Measurements from ENCODE around the gene DDX10.

The DDX10 gene

DNA sequence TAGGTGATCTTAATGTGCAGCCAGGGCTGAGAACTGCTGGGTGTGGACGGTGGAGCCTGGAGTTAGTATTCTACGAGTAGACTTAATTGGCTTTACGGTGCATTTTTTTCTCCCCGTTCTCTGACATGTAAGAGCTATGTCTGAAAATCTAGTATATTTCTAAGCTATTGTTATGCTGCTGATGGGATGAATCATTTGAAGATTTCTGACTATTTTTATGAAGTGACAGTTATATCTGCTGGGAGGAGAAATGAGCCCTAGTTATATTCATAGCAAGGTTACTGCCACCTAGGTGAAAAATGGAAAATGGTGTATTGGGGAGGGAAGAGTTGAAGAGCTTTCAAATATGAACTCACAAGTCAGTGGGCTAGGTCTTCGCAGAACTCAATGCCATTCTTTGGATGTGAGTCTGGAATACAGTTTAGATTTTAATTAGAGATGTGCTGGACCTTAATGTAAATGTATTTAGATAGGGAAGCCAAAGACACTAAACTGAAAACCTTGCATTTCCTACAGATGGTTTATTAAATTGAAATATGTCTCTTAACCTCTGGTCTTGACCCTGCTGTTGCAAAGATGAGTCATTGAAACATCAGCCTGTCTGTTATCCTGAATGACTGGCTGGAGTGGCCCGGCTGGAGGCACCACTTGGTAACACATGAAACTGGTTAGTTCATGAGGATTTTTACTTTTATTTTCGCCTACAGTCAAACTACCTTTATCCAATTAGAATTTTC lies 293.7 kb downstream of the DDX10 start:
- DNase-seq: peak; percentile 84

DNA sequence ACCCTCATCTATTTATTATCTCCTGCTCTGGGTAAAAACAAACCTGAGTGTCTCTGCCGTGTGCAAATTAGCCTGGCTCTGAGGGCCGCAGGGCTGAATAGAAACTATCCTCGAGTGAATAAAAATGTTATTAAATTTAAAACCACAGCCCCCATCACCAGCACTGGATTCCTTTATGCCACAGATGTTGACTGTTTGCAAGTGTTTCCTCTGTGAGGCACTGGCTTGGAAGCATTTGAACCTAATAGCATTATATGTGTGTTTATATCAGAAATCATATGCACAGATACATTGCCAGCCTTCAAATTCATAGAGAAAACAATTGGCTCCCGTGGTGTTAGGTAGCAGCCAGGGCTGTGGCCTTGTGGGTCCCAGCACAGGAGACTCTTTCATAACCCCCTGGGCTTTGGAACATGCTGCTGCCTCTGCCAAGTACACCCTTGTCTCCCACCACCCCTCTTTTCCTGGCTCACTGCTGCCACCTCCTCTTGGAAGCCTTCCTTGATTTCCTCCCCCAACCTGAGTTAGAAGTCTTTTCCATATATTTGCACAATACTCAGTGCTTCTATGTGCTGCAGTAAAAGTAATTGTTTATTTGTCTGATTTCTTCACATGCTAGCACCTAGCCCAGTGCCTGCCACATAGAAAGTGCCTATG lies 294.4 kb downstream of the DDX10 start:
- DNase-seq: no peak

DNA sequence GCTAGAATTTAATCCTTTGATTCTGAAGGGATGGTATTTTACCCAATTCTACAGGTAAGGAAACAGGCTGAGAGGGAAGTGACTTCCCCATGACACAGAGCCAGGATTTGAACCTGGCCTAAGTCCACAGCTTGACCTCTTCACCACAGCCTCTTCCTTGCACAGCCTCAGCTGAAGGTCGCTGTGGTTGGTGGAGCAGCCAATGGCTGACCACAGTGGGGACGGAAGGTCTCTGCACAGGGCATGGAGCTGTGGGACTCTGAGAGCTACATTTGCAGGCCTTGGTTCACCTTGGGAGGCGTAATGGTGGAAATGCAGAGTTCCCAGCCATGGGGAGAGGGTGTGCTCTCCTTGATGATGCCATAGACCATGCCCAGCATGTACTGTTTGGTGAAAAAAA lies 295.0 kb downstream of the DDX10 start:
- DNase-seq: no peak

DNA sequence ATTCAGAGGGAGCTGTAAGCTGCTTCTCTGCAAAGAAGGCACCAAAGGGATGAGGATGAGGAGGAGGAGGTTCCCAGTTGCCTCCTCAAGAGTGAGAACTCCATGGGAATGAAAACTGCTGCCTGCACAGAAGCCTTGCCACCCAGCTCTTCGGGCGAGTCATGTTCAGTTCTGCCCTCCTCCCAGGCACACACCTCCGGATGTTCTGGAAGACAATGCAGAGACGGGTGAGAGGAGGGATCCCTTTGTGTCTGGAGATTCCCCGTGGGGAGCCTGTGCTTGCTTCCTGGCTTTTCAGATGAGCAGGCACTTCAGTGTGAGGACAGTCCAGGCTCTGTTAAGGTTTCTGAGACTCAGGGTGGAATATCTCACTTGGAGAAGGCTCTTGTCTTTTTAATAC lies 295.6 kb downstream of the DDX10 start:
- peak; percentile 39 for DNase-seq

DNA sequence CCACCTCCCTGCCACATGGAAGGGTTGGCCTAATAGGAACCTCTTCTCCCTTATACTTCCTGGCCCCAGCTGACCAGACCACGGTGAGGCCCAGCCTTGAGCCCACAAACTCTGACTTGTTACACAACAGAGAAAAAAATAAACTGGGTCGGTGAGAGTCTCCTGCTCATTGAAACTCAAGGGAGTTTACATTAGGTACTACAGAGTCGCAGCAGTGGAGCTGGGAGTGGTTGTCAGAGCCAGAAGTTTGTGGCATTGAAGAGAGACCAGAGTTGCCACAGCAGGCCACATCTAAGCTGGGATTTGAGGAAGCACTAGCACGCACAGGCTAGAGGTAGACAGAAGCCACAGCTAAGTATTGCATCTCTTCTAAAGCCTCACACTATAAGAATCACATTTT lies 296.2 kb downstream of the DDX10 start:
- no peak for DNase-seq

DNA sequence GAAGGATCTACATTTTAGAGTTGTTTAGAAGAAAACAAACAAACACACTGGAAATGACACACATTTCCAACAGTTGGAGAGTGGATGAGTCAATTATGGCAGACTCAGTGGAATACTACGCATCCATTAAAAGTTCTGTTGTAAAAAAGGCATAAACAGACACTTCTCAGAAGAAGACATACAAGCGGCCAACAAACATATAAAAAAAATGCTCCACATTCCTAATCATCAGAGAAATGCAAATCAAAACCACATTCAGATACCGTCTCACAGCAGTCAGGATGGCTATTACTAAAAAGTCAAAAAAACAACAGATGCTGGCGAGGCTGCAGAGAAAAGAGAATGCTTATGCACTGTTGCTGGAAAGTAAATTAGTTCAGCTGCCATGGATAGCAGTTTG lies 298.2 kb downstream of the DDX10 start:
- DNase-seq: no peak

DNA sequence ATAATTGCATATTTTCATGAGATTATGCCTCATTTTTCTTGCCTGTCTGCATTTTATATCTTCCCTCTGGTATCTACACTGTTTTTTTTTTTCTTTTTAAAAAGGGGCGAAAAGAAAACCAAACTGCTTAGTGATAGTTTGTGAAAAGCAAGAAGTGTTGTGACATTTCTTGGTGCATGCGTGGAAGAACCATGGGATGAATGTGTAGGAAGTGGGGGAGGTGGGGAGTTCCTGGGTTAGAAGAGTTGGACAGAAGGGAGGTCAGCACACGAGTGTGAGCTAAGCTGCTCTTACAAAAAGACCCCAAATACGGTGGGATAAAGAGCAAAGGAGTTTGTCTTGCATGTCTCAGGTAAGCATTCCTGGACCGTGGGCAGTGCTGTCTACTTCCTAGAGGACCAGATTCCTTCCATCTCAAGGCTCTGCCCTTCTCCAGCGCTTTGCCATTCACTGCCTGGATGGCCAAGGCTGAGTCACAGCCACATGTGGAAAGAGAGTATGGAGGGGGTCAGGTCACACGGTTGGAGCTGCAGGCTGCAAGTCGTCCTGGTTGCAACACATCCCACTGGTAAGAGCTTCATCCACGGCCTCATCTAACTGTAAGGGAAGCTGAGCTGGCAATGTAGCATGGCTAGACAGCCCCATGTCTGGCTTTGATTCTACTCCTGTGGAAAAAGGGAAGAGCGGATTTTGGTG lies 300.6 kb downstream of the DDX10 start:
- peak; percentile 92 for DNase-seq

DNA sequence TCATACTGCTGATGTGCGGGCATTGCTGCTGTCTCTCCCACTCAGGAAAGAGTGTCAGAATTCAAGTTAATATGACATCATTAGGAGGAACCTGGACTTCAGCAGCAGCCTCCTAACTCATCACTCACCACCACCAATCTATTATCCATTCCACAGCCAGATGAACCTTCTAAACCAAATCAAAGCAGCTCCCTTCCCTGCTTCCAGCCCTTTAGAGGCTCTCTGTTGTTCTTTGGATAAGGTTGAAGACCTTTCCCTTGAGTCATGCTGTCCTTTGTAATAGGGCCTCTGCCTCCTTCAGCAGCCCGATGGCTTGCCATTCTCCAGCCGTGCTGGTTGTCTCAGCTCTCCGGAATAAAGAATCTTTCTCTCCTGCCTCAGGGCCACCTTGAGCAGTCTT lies 301.3 kb downstream of the DDX10 start:
- no peak for DNase-seq

DNA sequence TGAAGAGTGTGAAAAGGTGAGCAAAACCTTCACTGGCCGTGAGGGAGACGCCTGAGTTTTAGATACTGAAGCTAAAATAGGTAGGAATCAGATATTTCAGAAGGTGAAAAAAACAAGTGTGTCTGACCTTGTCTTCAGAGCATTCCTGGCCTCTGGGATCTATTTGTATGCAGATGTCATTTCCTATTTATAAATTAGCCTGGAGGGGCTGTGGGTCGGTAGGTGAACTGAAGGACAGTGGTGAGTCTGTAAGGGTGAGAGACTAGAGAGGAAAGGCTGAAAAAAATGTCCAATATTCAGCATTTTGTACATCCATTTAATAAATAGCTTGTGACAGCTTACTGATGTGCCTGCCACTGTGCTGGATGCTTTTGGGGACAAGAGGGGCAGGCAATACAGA lies 302.1 kb downstream of the DDX10 start:
- DNase-seq: no peak

DNA sequence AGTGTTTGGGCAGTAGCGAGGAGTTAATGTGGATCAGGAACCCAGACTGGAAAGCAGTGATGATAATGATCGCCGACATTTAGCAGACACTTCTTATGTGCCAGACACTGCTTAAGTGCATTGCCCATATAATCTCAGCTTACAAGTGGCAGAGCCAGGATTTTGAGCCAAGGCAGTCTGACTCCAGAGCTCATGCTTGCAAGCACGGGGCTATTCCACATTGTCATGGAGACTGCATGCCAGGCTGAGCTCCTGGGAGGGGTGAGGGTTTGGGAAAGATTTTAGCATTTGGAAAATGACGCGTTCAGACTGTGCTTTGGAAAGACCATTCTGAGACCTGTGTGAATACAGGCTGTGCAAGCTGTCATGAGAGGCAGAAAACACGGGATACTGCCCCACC lies 302.7 kb downstream of the DDX10 start:
- no peak for DNase-seq

DNA sequence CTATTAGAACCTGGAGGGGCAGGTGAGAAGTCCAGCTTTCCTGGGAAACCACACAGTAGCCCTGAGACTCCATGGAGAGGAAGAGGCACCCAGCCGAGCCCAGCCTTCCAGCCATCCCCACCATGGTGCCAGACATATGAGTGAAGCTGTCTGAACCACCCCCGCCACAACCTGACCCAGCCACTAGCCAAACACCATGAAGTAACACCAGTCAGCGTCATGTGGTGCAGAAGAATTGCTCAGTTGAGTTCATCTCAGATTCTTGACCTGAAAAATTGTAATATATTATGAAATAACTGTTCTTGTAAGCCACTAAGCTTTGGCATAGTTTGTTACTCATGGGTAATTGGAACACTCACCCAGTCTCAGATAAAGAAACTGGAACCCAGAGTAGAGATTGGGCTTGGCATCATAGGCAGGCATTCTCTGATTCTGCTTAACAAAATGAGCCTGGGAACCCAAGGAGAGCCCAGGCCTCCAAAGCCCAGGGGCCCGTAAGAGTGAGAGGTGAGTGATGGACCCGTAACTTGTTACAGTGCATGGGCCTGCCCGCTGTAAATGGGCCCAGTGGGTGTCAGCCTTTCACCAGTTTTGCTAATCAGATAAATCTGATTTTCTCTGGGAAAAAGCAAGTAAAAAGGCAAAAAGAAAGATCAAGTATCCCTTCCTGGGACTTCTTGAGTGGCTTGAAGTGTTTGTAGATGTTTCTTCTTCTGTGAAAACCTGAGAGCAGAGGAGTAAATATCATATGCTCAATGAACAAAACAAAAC lies 305.5 kb downstream of the DDX10 start:
- no peak for DNase-seq

DNA sequence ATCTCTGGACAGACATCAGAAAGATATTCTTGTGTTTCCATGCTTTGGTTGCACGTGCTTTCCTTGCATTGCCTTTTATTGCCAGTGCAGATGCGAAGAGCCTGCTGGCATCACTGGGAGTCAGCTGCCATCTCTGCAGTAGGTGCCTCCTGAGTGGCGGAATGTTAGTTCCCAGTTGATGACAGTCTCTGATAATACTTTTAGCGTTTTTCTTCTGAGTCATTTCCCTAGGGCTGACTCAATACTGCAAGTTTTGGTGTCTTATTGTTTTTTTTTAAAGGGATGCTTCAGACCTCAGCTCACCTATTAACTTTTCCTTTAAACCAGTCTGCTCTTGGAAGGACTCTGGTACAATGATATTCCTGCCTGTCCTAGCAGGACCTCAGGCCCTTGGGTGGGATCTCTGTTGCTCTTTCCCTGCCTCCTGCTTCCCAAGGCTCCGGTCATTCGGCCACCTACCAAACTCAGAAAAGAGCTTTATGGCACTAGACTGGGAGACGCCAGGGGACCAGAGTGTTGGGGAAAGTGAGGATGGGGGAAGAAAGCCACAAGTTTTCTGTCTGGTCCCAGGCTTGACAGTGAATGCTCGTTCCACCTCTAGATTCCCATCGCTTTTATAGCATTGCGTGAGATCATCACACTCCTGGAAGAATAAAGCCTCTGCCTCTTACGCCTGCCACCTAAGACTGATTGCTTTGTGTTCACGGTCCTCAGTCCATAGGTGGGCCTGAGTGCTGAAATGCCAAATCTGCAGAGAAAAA lies 308.7 kb downstream of the DDX10 start:
- DNase-seq: peak; percentile 97

DNA sequence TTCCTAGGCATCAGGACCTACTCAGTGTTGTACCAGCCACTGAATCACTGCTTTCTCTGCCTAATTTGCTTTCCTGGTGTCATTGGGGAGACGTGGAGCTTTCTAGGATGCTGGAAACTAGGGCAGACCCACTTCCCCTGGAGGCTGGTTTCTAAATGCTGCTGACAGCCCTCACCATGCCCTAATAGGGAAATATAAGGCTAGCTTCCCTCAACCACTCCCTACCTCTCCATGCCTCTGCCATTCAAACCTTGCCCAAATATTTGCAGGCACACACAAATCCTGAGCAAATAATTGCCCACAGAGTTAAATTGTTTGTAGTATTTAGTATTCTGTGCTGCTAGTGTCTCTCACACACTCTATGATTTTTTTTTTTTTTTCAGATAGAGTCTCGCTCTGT lies 310.2 kb downstream of the DDX10 start:
- no peak for DNase-seq

DNA sequence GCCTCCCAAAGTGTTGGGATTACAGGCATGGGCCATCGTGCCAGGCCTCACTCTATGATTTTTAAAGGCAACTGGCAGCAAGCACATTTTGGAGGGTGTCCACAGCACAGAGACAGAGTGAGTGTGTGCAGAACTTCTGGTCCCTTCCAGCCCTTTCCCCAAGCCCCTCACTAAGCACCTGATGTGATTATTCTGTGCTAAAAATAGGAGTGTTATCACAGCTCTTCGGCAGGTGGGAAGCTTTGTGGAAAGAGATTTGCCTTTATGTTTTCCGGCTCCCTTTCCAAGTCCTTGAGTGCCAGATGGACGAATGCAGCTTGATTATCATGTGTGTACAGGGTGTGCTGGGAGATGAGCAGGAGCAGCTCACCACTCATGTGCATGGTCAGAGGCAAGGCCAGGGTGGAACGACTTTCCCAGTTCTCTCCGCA lies 310.8 kb downstream of the DDX10 start:
- DNase-seq: no peak

DNA sequence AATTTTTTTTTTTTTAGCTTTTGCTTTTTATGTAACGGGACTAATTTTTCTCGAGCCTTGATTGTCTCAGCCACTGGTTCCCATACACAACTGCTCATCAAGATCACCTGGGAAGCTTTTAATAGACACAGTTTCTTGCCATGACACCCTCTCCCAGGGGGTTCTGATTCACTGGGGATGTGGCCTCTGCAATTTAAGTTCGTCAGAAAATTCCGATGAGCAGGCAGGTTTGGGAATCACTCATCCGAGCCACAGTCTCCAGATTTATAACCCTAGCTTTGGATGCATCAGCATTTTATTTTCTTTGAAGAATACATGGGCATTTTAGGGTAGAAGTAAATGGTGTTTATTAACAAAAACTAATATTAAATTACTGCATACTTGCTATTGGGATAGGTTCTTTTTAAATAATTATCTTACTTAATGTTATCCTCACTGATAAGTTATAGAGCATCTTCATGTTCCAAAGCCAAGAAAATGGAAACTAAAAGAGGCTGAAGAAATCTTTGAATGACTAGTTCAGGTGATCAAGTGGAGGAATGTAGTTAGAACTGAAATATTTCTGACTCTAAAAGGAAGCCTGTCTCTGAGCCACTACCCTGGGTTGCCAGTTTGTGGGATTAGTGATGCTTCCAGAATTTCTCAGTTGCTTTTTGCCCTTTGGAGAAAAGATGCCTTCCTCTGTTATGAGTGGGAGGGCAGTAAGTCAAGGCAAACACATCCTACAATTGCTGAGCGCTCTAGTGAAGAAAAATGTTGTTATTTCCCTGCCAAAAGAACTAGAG lies 319.0 kb downstream of the DDX10 start:
- DNase-seq: peak; percentile 35

DNA sequence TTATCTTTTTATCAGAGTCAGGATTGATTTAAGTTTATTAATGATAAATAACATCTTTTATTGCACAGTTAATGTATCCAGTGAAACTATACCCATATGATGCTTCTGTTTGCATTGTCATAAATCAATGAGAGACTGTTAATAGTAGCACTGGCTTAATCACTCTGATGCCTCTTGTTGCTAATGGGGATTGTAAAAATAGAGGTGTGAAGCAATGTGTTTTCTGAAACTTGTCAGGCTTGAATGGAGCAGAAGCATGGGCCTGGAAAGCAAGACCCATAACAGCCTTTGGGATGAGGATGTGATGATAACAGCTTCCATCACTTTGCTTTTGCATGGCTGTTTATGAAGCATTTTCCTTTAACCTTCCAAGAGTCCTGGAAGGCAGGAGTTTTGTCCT lies 319.7 kb downstream of the DDX10 start:
- no peak for DNase-seq

DNA sequence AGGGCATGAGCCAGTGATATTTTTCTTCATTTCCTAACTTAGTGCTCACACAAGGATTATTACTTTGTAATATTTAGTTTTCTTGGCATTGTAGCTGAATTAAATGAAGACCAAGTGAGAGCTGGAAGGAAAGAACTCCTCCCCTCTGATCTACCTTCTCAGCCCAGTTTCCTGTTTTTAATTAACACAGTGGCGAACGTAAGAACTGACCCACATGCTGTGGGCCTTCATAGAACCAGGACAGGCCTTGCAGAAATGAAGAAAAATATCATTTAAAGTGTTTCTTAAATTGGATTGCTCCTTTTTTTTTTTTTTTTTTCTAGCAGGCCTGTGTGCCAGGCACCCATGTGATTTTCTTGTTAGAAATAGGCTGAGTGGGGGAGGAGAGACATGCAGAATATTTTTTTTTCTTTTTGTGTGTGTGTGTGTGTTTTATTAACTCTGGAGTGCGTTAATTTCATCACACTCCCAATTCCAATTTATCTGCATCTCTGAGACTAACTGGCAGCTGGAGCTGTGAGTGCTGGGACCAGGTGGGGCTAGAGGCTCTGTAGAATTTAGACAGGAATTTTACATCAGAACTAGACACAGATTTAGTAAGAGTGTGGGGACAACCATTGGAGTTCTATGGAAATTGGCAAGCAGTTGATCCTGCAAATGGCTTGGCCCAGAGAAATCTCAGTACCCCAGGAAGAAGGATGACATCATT lies 320.5 kb downstream of the DDX10 start:
- DNase-seq: no peak

DNA sequence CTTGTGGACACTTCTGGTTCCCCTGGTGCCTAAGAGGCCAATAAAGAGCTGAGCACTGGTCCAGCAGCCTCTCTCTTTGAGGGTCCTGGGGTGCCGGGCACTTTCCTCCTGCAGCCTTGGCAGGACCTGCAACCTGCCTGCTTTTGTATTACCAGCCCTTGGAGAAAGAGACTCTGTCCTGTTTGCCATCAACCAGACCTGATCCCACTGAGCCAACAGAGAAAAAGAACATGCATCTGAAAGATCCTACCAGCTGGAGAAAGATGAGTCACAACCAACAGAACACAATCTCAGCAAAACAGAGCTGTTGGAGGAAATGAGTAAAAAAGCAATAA lies 321.0 kb downstream of the DDX10 start:
- peak; percentile 71 for DNase-seq

Measured in EL (cell line).